ENCODE data around the gene CTAG1B. TPM values are rescaled to one million over a fixed set of nuclear protein-coding genes. Genes with fewer than 3 reads are reported as not detected.
"Not testable (repeated sequence)": the region's sequence is repeated elsewhere in the genome, so short reads cannot be mapped to it uniquely, and the experiment has no call there.

CTAG1B gene
- total and polyA plus RNA-seq, 2 experiments from 2014 or later: not detected

GRCh38 chrX:154593201-154593600 is 25.9 kb downstream of the CTAG1B start:
- Histone ChIP-seq H3K79me2 (no peaks in the 10 kb centered on the region), H3K9me3 (ENCODE audit: low read depth) (no peaks in the 10 kb centered on the region), H3K27me3 (no peaks in the 10 kb centered on the region), H3K4me3 (no peak overlapping the region), H3K4me1 (ENCODE audit: insufficient read depth) (no peaks in the 10 kb centered on the region), H3K9me2 (replicated peaks; ENCODE audit: insufficient read depth) (no peaks in the 10 kb centered on the region), H3K27ac (no peak overlapping the region), H3K36me3 (replicated peaks; ENCODE audit: insufficient read depth, low read depth) (no peaks in the 10 kb centered on the region), H3K4me2 (no peak overlapping the region), H4K20me1 (ENCODE audit: insufficient read depth, poor library complexity, severe bottlenecking) (no peaks in the 10 kb centered on the region), H2AFZ (no peak overlapping the region)
- DNase-seq (ENCODE audit: low spot score): no peak
- 88% methylated on average over 5 of the region's 5 CpGs for WGBS (ENCODE audit: low lambda C conversion rate, missing lambda C conversion rate)
- no peak for TF ChIP-seq CTCF (IDR thresholded peaks at IDR 0.05; ENCODE audit: poor library complexity)
- no peak for TF ChIP-seq EZH2 (IDR thresholded peaks at IDR 0.05; ENCODE audit: borderline replicate concordance)
- no peak for TF ChIP-seq EZH2phosphoT487 (IDR thresholded peaks at IDR 0.05; ENCODE audit: low read depth, severe bottlenecking, unreplicated experiment)

GRCh38 chrX:154592505-154592904 is 26.6 kb downstream of the CTAG1B start:
- DNase-seq (ENCODE audit: low spot score): no peak
- H3K4me2 ChIP-seq: no peak overlapping the region
- no peaks in the 10 kb centered on the region for H3K27me3 ChIP-seq
- 88% methylated on average over 5 of the region's 5 CpGs for WGBS (ENCODE audit: low lambda C conversion rate, missing lambda C conversion rate)
- H3K4me1 ChIP-seq (ENCODE audit: insufficient read depth): no peaks in the 10 kb centered on the region
- no peak overlapping the region for H3K4me3 ChIP-seq
- no peak for TF ChIP-seq EZH2phosphoT487 (IDR thresholded peaks at IDR 0.05; ENCODE audit: low read depth, severe bottlenecking, unreplicated experiment)
- TF ChIP-seq EZH2 (IDR thresholded peaks at IDR 0.05; ENCODE audit: borderline replicate concordance): no peak
- TF ChIP-seq CTCF (IDR thresholded peaks at IDR 0.05; ENCODE audit: poor library complexity): no peak
- no peak overlapping the region for H3K27ac ChIP-seq
- no peak overlapping the region for H2AFZ ChIP-seq
- H3K36me3 ChIP-seq (replicated peaks; ENCODE audit: insufficient read depth, low read depth): no peaks in the 10 kb centered on the region
- H3K9me3 ChIP-seq (ENCODE audit: low read depth): no peaks in the 10 kb centered on the region
- no peaks in the 10 kb centered on the region for H3K79me2 ChIP-seq
- no peaks in the 10 kb centered on the region for H3K9me2 ChIP-seq (replicated peaks; ENCODE audit: insufficient read depth)
- H4K20me1 ChIP-seq (ENCODE audit: insufficient read depth, poor library complexity, severe bottlenecking): no peaks in the 10 kb centered on the region

- not testable (repeated sequence) for H3K9me2 ChIP-seq (replicated peaks; ENCODE audit: insufficient read depth); H3K4me2 ChIP-seq; H3K79me2 ChIP-seq; H3K9me3 ChIP-seq (ENCODE audit: low read depth); H3K4me1 ChIP-seq (ENCODE audit: insufficient read depth); H4K20me1 ChIP-seq (ENCODE audit: insufficient read depth, poor library complexity, severe bottlenecking); H3K27ac ChIP-seq; H3K27me3 ChIP-seq; H3K4me3 ChIP-seq; DNase-seq (ENCODE audit: low spot score); H3K36me3 ChIP-seq (replicated peaks; ENCODE audit: insufficient read depth, low read depth); H2AFZ ChIP-seq
- no CpG with 5 or more reads among the region's 13 CpGs for WGBS (ENCODE audit: low lambda C conversion rate, missing lambda C conversion rate)
Measured at GRCh38 chrX:154590415-154590814, 28.7 kb downstream of the CTAG1B start.

- not testable (repeated sequence) for H3K36me3 ChIP-seq (replicated peaks; ENCODE audit: insufficient read depth, low read depth); DNase-seq (ENCODE audit: low spot score); H2AFZ ChIP-seq; H3K4me3 ChIP-seq; H3K9me2 ChIP-seq (replicated peaks; ENCODE audit: insufficient read depth); H3K79me2 ChIP-seq; H3K4me1 ChIP-seq (ENCODE audit: insufficient read depth); H3K4me2 ChIP-seq; H4K20me1 ChIP-seq (ENCODE audit: insufficient read depth, poor library complexity, severe bottlenecking); H3K9me3 ChIP-seq (ENCODE audit: low read depth); H3K27ac ChIP-seq; H3K27me3 ChIP-seq
- WGBS (ENCODE audit: low lambda C conversion rate, missing lambda C conversion rate): no CpG with 5 or more reads among the region's 39 CpGs
Measured at GRCh38 chrX:154584585-154585183, 34.4 kb downstream of the CTAG1B start, which contains the start of gene CTAG1A. TSS of gene CTAG1A (plus strand) at chrX:154585133. CDS start at chrX:154585207, 74 bp downstream.

GRCh38 chrX:154582994-154583393 is 36.1 kb downstream of the CTAG1B start:
- not testable (repeated sequence) for H3K4me3 ChIP-seq; H3K36me3 ChIP-seq (replicated peaks; ENCODE audit: insufficient read depth, low read depth); H3K9me2 ChIP-seq (replicated peaks; ENCODE audit: insufficient read depth); H3K4me2 ChIP-seq; H3K27ac ChIP-seq; H2AFZ ChIP-seq; H3K79me2 ChIP-seq; H4K20me1 ChIP-seq (ENCODE audit: insufficient read depth, poor library complexity, severe bottlenecking); H3K27me3 ChIP-seq; DNase-seq (ENCODE audit: low spot score); H3K9me3 ChIP-seq (ENCODE audit: low read depth); H3K4me1 ChIP-seq (ENCODE audit: insufficient read depth)
- WGBS (ENCODE audit: low lambda C conversion rate, missing lambda C conversion rate): no CpG with 5 or more reads among the region's 8 CpGs

- H3K4me1 ChIP-seq (ENCODE audit: insufficient read depth); H2AFZ ChIP-seq; H3K36me3 ChIP-seq (replicated peaks; ENCODE audit: insufficient read depth, low read depth); H3K4me3 ChIP-seq; H4K20me1 ChIP-seq (ENCODE audit: insufficient read depth, poor library complexity, severe bottlenecking); DNase-seq (ENCODE audit: low spot score); H3K9me3 ChIP-seq (ENCODE audit: low read depth); H3K9me2 ChIP-seq (replicated peaks; ENCODE audit: insufficient read depth); H3K27me3 ChIP-seq; H3K79me2 ChIP-seq; H3K27ac ChIP-seq; H3K4me2 ChIP-seq: not testable (repeated sequence)
- no CpG with 5 or more reads among the region's 5 CpGs for WGBS (ENCODE audit: low lambda C conversion rate, missing lambda C conversion rate)
Measured at GRCh38 chrX:154575076-154575475, 44.0 kb downstream of the CTAG1B start.

GRCh38 chrX:154573061-154573460 is 46.0 kb downstream of the CTAG1B start:
- H3K36me3 ChIP-seq (replicated peaks; ENCODE audit: insufficient read depth, low read depth); H3K9me2 ChIP-seq (replicated peaks; ENCODE audit: insufficient read depth); H3K4me1 ChIP-seq (ENCODE audit: insufficient read depth); H3K27ac ChIP-seq; H2AFZ ChIP-seq; DNase-seq (ENCODE audit: low spot score); H3K4me3 ChIP-seq; H3K27me3 ChIP-seq; H3K4me2 ChIP-seq; H4K20me1 ChIP-seq (ENCODE audit: insufficient read depth, poor library complexity, severe bottlenecking); H3K79me2 ChIP-seq; H3K9me3 ChIP-seq (ENCODE audit: low read depth): not testable (repeated sequence)
- no CpG with 5 or more reads among the region's 10 CpGs for WGBS (ENCODE audit: low lambda C conversion rate, missing lambda C conversion rate)
